NCI-H146 treated with DMSO at 0.1 percent for 48 hours (cell line): ENCODE measurements around the gene OXNAD1.
"Not testable (repeated sequence)": the region's sequence is repeated elsewhere in the genome, so short reads cannot be mapped to it uniquely, and the experiment has no call there.

Experiments
- DNase-seq: peaks from one replicate; lab custom pipeline; 2025; ENCODE audit not compliant: unreplicated experiment; lab: John Stamatoyannopoulos, UW

Gene OXNAD1

DNA sequence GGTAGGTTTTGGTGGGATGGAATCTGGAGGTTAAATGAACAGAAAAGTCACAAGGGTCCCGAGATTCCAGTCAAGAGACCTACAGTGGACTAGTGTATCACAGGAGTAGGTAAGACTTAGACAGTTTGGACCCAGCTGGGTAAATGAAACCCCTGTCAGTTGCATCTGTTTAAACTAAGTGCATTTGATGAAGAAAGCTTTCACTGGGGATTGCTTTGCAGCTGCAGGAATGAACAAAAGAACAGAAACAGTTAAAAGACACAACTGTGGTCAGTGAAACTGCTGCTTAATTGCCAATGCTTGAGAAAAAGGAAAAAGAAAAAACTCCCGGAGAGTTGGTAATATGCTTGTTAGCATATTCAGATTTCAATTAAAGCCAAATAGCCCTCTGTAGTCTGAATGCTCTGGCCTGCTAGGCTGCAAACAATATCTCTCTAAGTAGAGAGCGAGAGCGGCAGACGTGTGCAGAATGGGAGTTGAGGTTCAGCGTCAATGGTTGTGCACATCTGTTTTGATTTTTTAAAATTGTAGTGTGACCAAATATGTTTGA lies 37.1 kb downstream of the OXNAD1 start:
- no peak for DNase-seq

DNA sequence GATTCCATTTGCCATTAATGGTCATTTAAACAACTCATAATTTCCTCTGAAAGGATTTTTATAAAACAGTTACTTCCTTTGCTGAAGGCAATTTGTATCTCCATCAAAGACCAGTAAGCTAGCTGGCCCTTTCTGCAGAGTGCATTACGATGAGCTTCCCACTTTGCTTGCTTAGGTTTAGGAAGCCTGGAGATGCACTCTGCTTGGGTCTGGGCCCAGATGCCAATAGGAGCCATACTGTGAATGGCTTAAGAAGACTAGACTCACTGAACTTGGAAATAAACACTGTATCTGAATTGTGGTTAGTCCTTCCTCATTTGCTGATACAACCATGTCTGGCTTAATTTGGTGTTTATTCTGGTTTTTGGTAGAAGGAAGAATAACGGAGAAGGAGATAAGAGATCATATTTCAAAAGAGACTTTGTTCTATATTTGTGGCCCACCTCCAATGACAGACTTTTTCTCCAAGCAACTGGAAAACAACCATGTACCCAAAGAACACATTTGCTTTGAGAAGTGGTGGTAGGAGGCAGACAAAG lies 38.1 kb downstream of the OXNAD1 start:
- DNase-seq: no peak

DNA sequence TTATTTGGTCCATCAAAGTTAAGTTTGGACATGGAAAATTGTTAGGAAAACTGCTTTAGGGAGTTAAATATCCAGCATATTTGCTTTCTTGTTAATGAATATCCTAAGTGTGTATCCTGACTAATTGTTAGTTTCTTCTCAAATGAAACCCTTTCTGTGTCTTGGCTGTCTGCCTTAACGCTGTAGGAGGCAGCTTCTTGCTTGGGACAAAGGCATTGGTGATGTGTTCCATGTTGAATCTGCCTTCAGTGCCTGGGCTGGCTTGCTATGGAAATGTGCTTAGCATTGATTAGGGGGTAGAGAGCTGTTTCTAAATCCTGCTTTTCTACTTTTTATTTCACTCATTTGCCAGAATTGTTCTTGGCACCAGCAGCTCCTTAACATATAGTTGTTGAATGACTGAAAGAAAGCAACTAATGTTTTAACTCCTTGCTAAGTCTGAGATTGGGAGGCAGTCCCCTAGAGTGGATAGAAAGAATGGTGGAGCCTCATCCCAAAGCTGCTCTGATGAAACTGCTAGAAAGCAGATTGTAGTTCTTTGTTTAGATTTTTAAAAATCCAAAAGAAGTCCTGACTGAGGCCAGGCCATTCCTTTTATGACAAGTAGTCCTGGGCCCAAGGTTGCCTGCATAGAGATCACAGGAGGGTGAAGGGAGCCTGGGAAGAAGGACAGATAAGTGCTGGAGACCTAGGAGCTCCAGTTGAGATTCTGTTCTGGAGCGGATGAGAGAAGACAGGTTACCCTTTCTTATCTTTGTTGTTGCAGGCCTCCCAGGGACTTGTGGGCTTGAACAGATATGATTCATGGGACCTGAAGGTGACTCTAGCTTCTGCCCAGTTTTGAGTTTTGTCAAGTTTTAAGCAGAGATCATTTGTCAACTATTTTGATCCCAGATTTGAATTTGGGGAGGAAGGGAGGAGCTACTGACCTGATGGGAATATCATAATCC lies 39.3 kb downstream of the OXNAD1 start:
- no peak for DNase-seq

DNA sequence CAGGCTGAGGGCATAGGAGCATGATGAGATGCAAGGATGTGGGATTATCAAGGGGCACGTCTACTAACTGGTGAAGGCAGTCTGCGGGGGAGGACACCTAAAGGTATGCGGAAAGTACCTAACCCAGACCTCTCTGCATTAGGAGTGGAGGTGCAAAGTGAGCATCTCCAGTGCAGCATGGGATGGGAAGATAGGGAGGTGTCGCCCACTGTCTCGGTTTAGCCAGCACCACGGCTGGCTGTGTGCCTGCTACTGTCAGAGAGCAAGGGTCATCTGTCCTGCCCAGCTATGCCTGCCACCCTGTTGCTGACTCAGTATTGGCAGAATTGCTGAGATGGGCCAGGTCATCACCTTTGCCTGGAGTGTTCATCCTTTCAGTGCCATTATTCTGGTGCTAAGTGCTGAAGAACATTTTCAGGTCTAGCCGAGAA lies 40.1 kb downstream of the OXNAD1 start:
- no peak for DNase-seq

DNA sequence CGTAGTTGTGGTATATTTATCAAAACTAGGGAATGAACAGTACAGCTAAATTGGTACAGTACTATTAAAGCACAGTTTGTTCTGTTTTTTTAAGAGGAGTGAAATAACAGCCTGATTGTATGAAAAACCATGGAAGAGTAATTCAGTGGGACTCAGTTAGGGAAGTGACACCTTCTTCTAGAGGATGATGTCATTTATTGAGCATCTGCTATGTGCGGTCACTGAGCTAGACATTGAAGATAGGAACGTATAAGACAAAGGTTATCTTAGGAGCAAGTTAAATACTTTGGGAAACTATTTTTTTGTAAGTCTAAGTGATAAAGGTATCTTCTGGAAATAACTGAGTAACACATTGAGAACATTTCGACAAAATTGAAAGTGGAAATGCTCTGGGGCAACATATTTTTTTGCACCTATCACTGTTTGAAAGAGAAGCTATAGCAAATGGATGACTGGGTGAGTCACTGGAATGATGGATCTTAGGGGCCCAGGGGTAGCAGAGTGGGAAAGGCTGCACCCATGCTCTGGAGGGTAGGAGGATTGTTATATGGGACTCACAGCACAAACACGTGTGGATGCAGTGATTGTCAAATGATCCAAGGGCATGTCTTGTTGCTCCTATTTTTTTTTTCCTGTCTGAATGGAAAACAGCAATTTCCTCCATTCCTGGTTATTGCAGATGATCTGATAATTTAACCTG lies 43.0 kb downstream of the OXNAD1 start:
- DNase-seq: no peak

DNA sequence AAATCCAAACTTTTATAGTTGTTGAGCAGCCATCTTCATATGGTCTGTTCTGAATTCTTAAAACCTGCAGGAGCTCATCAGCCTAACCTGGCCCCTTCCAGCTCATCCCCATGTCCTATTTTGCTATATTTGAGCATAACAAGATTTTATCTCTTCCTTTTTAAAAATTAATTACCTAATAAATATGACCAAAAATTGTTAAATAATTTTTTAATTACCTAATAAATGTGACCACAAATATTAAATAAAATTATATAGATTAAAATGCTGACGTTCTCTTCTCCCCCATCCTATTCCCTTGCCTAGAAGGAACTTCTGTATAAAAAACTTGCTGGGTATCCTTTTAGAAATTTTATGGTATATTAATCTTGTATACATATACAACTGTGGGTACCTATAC lies 43.7 kb downstream of the OXNAD1 start:
- DNase-seq: no peak

DNA sequence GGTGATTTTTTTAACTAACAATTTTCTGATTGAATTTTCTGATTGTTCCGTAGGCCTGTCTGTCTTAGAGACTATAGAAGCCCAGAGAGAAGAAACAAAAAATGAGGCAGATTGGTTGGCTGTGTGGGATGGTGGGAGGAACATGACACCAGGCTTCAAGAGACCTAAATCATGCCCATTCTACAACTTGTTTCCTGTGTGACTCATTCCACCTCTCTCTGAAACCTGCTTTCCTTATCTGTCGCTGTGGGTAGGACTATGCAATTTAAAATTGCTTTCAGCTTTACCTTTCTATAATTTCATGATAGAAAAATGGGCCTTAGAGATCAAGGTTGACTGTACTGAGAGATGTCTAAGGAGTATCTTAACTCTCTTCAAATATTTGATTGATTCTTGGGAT lies 44.5 kb downstream of the OXNAD1 start:
- DNase-seq: no peak

DNA sequence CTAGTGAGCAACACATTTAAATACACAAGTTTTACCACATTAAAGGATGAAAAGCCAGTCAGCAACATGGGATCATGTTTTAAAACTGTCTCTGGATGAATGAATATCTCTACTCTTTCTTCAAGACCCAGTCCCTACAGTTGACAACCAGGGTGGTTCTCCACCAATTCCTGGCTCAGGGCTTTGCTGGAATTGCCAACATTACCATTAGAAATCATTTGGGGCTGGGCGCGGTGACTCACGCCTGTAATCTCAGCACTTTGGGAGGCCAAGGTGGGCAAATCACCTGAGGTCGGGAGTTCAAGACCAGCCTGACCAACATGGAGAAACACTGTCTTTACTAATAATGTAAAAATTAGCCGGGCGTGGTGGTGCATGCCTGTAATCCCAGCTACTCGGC lies 45.5 kb downstream of the OXNAD1 start:
- not testable (repeated sequence) for DNase-seq

DNA sequence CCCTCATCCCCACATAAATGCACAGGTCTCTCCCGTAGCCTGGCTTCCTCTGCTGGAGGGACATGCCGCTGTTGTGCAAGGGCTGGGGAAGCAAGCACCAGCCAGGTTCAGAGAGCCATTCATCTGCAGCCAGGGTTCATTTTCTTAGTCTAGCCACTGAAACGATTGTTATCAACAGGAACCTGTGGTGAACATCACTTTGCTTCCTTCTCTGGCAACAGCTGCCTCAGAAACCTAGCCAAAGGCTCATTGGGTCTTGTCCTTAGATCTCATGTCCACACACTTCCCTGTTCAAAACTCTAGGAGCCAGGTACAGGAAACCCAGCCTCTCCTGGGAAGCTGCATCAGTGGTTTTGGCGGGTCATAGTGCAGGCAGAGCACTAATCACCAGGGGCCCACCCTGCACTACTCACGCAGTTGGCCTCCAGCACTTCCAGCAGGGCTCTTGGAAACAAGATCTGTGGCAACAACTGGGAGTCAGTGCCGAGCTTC lies 47.0 kb downstream of the OXNAD1 start:
- DNase-seq: no peak

DNA sequence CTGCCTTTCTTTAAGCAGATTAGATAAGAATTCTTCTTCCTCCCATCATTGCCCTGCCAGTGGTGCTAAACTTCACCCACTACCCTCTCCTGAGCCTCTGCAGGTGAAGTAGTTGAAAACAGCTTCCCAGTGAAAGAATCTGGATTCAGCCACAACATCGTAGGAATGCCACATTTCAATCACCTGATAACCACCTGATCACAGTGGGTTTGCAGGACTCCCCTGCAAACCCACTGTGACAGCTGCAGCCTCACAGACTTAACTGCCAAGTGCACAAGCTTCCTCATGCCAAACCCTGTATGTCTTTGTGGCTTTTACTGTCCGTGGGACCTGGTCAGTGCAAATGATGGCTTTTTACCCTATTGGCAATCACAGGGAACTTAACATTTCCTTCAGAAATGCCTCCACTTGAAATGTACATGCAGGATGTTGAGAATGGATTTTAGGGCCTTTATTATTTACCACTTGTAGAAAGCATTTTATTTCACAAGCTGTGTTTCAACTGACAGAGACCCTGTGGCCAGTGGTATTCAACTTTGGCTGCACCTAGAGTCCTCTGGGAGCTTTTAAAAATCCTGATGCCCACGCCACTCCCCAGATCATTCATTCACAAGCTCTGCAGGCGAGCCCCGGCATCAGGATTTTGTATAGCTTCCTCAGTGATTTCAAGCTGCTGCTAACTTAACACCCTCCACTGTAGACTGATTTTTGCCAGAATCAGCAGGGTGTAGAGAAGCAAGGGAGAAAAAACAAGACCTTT lies 49.1 kb downstream of the OXNAD1 start:
- DNase-seq: no peak

DNA sequence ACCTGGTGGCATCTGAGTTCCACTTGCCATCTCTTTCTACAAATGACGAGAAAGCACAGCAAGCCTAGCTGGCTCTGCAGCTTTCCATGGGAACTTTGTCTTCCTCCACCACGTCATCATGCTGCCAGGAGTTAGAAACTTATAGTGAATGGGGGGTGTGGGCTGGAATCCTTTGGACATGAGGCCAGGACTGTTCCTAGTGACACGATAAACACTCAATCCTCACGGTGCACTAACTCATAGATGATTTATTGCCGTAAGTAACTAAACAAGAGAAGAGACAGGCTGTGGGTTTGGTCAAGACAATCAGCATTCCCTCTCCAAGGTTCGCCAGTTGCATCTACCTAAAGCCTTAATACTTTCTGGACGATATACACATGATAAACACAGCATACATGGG lies 50.6 kb downstream of the OXNAD1 start:
- DNase-seq: no peak

DNA sequence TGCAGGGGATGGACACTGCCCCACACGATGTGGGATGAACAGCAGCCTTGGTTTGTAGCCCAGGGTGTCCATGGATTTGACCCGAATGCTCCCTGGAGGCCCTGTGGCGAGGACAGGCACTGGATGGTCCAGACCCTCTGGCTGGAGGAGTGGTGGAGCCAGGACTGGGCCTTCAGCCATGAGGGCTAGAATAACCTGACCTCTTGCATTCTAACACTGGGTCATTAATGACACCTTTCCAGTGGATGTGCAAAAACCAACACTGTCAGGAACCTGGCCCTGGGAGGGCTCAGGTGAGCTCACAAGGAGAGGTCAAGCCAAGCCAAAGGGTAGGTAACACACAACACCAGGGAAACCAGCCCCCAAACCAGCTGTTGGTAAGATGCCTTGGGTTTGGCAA lies 51.4 kb downstream of the OXNAD1 start:
- DNase-seq: no peak

DNA sequence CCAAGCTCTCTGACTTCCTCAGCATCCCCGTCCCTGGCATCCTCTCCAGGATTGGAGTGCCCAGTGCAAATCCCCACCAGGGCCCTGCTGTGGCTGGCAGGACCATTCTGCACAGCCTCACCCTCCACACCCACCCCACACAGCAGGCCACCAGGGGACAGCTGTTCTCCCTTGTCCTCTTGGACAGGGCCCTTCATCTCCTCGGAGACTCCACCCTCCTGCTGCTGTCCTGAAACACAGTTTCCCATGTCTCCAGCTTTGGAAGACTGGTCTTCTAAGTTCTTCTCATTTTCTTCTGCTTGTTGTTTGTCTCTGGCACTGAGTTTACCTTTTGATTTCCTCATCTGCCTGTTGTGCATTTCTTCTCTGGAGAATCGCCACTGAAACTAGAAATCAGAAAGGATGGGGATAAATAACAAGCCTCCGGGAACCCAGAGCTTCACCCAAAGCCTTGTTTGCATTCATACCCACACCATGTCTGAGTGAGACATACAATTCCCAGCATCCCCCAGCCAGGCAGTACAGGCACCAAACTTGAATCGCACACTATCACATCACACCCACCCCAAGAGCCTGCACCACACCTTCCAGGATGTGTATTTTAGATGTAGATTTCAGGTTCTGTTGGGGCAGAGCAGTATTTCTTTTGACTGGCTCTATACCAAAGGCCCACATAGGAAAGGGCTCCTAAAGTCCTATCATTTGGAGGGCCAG lies 52.0 kb downstream of the OXNAD1 start:
- no peak for DNase-seq

DNA sequence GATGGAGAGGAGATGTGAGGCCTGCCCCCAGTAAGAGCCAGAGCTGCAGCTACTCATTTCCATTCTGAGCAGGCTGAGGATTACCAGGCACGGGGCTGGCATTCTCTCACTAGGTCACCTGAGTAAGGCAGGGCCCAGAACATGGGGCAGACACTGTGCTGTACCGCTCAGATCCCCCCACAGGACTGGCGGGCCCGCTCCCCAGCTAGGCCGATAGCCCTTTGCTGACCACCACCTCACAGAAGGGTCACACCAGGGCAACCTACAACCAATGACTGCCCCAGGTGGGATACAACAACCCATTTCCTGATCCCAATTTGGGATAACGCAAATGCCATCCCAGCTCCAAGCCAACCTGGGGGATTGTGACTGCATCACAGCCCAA lies 52.5 kb downstream of the OXNAD1 start:
- no peak for DNase-seq

DNA sequence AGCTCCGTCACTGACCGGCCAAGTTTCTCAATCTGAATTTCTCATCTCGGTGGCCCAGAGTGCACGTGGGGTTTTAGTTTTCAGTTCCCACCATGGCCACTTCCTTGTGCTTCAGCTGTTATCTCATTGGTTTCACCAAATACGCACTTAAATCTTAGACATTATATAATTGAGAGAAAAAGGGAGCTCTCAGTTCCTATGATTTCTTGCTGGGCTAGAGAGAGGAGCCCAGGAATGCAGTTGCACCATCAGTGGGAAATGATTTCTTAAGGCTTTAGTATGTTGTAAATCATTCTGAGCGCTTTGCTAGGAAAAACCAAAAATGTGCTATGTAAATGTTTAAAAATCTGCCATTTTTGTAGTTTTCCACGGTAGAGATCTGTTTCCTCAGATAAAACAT lies 53.2 kb downstream of the OXNAD1 start:
- no peak for DNase-seq

DNA sequence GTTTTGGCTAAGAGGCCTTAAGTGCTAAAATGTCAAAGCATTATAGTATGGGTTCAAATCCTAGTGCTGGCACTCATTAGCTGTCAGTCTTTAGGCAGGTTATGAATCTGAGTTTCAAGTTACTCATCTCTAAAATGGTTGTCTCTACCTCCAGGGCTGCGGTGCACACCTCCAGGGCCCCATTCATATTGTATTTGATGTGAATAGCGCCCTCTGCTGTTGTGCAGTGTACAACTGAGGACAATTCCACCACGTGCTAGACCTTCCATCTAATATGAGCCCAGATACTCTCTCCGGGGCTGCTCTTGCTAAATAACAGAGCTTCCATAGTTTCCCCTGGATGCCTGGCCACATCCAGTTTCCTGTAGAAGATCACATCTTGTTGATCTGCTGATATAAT lies 54.3 kb downstream of the OXNAD1 start:
- no peak for DNase-seq

DNA sequence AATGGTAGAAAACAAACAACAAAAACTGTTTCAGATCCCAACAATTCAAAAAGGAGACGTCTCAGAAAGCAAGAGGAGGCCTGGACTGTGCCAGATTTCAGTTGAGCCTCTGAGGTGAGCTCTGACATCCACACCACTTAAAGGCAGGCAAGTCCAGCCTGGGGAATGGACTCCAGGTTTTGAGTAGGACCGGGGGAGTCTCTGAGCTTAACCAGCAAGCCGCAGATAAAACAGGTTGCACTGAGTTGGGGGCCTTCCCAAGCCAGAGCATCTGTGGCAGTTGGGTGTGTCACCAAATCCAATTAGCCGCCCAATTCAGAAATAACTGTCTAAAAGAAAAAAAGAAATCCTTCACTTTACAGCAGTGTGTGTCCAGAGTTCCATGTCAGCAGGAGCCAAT lies 54.7 kb downstream of the OXNAD1 start:
- no peak for DNase-seq

DNA sequence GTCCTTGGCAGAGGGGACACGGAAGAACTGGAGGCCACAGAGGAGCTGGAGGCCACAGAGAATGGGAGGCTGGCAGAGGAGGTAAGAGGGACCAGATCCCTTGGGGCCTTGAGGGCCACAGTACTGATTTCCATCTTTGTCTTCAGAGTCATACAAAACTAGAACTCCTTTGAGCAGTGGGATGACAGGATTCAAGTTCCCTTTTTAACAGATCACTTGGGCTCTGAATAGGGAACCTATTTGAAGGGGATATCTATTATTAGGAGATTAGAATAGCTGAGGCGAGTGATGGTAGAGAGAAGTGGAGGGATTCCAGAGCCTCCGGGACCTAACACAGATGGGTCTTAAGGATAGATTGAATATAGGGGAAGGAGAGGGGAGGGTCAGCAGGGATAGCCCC lies 55.7 kb downstream of the OXNAD1 start:
- no peak for DNase-seq

DNA sequence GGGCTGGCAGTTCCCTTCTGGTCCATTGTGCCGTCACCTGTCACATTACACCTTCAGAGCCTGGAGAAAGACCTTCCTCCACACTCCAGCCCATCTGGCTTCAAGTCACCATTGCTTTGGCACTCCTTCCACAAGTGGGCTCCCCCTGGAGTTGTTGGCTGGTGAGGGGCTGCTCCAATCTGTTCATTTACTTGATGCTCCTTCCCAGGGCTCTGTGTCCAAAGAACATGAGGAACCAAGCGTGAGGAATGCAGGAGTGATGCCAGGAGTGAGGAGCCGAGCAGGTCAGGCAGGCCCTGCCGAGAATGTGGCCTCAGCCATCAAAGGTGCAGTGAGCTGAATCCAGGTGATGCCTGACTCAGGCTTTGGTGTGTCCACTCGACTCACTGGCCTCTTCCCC lies 57.2 kb downstream of the OXNAD1 start:
- DNase-seq: no peak

DNA sequence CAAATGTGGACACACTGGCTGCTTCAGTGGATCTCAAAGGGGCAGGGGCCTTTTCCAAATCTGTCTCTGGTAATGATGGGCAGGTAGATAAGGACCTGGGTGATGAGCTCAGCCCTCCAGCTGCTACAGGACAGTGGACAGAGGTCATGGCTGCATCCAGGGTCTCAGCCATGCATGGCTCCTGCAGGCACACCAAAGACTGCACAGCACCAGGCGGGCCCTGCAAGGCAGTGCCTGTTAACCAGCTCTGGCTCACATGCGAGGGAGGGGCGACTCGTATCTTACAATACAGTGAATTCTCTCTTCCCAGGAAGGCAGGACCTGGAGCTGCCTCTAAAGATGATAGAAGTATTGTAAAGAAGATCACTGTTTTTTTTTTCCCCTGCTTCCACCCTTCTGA lies 58.7 kb downstream of the OXNAD1 start:
- no peak for DNase-seq
